OCI-LY7 (cell line): ENCODE measurements around the gene FAM76B. TPM values are rescaled to one million over a fixed set of nuclear protein-coding genes. Genes with fewer than 3 reads are reported as not detected.

Source experiments
- BruUV-seq: library from RNA; stranded (reverse); fragments of 400-500 nt; replicated peaks from 2 replicates; lab custom pipeline; 2021; lab: Mats Ljungman, UMichigan
- CTCF ChIA-PET: fragments of 300-600 bp; sonication (Branson Sonifier 250); formaldehyde crosslinking; loops from one replicate; lab custom pipeline; 2022; ENCODE audit warnings: antibody characterized with exemption; ENCODE audit not compliant: unreplicated experiment; lab: Charles Lee
- POLR2A ChIA-PET: fragments of 300-600 bp; sonication (Branson Sonifier 250); formaldehyde crosslinking; loops from one replicate; lab custom pipeline; 2022; ENCODE audit warnings: antibody characterized with exemption; lab: Charles Lee
- DNase-seq: peaks from one replicate; pipeline ENCODE4 v3.0.0-alpha.2; 2015; ENCODE audit warnings: low spot score
- H2AFZ ChIP-seq: fragments of 200-600 bp; sonication (generic), shearing (Covaris generic); 2 replicates; pipeline ENCODE4 v1.6.1; 2014; ENCODE audit warnings: mild to moderate bottlenecking, antibody characterized with exemption, low read length, moderate library complexity
- H3K27ac ChIP-seq: fragments of 200-600 bp; sonication (generic); 2 replicates; pipeline ENCODE4 v1.5.1; 2014; ENCODE audit warnings: mixed run types, low read depth, mild to moderate bottlenecking, moderate library complexity, low read length, inconsistent platforms; ENCODE audit not compliant: poor library complexity, severe bottlenecking
- H3K36me3 ChIP-seq: fragments of 200-600 bp; sonication (generic); 2 replicates; pipeline ENCODE4 v1.6.1; 2014; ENCODE audit warnings: mild to moderate bottlenecking, antibody characterized with exemption, low read length, moderate library complexity, mixed read lengths; ENCODE audit not compliant: insufficient read depth
- H3K4me1 ChIP-seq: fragments of 200-600 bp; sonication (generic); 2 replicates; pipeline ENCODE4 v1.5.1; 2014; ENCODE audit warnings: mild to moderate bottlenecking, low read length; ENCODE audit not compliant: insufficient read depth, poor library complexity, severe bottlenecking
- H3K4me2 ChIP-seq: fragments of 200-600 bp; sonication (generic); 2 replicates; pipeline ENCODE4 v1.6.1; 2014; ENCODE audit warnings: mild to moderate bottlenecking, low read length
- H3K4me3 ChIP-seq: fragments of 200-600 bp; sonication (generic); 2 replicates; pipeline ENCODE4 v1.5.1; 2014; ENCODE audit warnings: mild to moderate bottlenecking, low read depth, low read length; ENCODE audit not compliant: poor library complexity, severe bottlenecking
- H3K79me2 ChIP-seq: fragments of 200-600 bp; sonication (generic); 2 replicates; pipeline ENCODE4 v1.6.1; 2016; ENCODE audit warnings: low read depth, mild to moderate bottlenecking, low read length, moderate library complexity, mixed read lengths; ENCODE audit not compliant: insufficient read depth
- H3K9me2 ChIP-seq: fragments of 200-600 bp; sonication (generic); 2 replicates; pipeline ENCODE4 v1.6.1; 2016; ENCODE audit warnings: mild to moderate bottlenecking, low read length, mixed read lengths; ENCODE audit not compliant: insufficient read depth
- H3K9me3 ChIP-seq: fragments of 200-600 bp; sonication (generic); 2 replicates; pipeline ENCODE4 v1.6.1; 2014; ENCODE audit warnings: mild to moderate bottlenecking, mixed run types, low read length, mixed read lengths
- H4K20me1 ChIP-seq: fragments of 200-600 bp; sonication (generic); 2 replicates; pipeline ENCODE4 v1.6.1; 2014; ENCODE audit warnings: mild to moderate bottlenecking, antibody characterized with exemption, low read length, moderate library complexity, mixed read lengths; ENCODE audit not compliant: insufficient read depth
- CTCF ChIP-seq: fragments of 200-600 bp; sonication (generic); conservative IDR thresholded peaks from 2 replicates; pipeline ENCODE4 v1.5.1; 2014; ENCODE audit warnings: mild to moderate bottlenecking, antibody characterized with exemption, low read length, moderate library complexity, mixed read lengths
- EZH2phosphoT487 ChIP-seq: fragments of 200-600 bp; sonication (generic); IDR thresholded peaks from 2 replicates; pipeline ENCODE4 v1.6.1; 2018; ENCODE audit warnings: low read depth, borderline replicate concordance, mild to moderate bottlenecking, mixed run types, antibody characterized with exemption, low read length, moderate library complexity, mixed read lengths
- intact Hi-C: fragments of 100-400 bp; cut with micrococcal nuclease; formaldehyde crosslinking; loops from one replicate; pipeline ENCODE4 v1.10.0; 2022; ENCODE audit not compliant: unreplicated experiment
- total RNA-seq, 2 experiments: library from RNA; depleted of rRNA in 1 of 2; stranded (reverse); fragments of >200 nt in 1 of 2; shearing (Covaris generic) in 1 of 2; gene quantifications; 2 replicates each; pipeline ENCODE4 v1.2.3, GENCODE V29; 2014 to 2022

Gene FAM76B
- total RNA-seq, 2 experiments from 2014 or later: 40.9 to 53.7 TPM

- no peak overlapping the region for H3K27ac ChIP-seq
- TF ChIP-seq CTCF (no peak), EZH2phosphoT487 (no peak)
- H2AFZ ChIP-seq: no peak overlapping the region
- no peaks in the 10 kb centered on the region for H4K20me1 ChIP-seq
- CTCF ChIA-PET: no interaction called here
- no peaks in the 10 kb centered on the region for H3K4me1 ChIP-seq
- DNase-seq: no peak
- intact Hi-C loops: no loop called here
- H3K9me2 ChIP-seq: no peaks in the 10 kb centered on the region
- no TSS peak for BruUV-seq
- no peaks in the 10 kb centered on the region for H3K9me3 ChIP-seq
- no peak overlapping the region for H3K4me3 ChIP-seq
- H3K79me2 ChIP-seq: peaks cover 25% of the 10 kb centered on the region
- H3K36me3 ChIP-seq: peaks cover 64% of the 10 kb centered on the region
- POLR2A ChIA-PET: interaction anchor here (2.7 kb wide), 1 partner anchor 9 kb away, joined by 7 read pairs; no protein-coding TSS in a partner anchor
- H3K4me2 ChIP-seq: no peak overlapping the region
Measured at GRCh38 chr11:95800438-95800837, 10.9 kb upstream of the FAM76B start.

GRCh38 chr11:95799546-95799945 lies 10.0 kb upstream of the FAM76B start:
- Histone ChIP-seq H3K79me2 (peaks cover 34% of the 10 kb centered on the region), H3K4me3 (no peak overlapping the region), H2AFZ (no peak overlapping the region), H3K9me2 (no peaks in the 10 kb centered on the region), H3K4me2 (no peak overlapping the region), H4K20me1 (peaks cover 7% of the 10 kb centered on the region; the same call in 1 of the 2 replicates), H3K36me3 (peaks cover 56% of the 10 kb centered on the region), H3K27ac (no peak overlapping the region), H3K4me1 (no peaks in the 10 kb centered on the region), H3K9me3 (no peaks in the 10 kb centered on the region)
- CTCF ChIA-PET: no interaction called here
- intact Hi-C loops: loop anchor here (10.0 kb wide), 2 partner anchors 415 to 445 kb away; no protein-coding TSS in a partner anchor
- DNase-seq: no peak
- POLR2A ChIA-PET: interaction anchor here (0.7 to 1.0 kb wide), 2 partner anchors 10 to 19 kb away, joined by 3 to 4 read pairs; partner anchors contain the start of gene FAM76B
- no TSS peak for BruUV-seq
- TF ChIP-seq CTCF (no peak), EZH2phosphoT487 (no peak)

- intact Hi-C loops: loop anchor here (10.0 kb wide), 2 partner anchors 418 to 448 kb away; no protein-coding TSS in a partner anchor
- Histone ChIP-seq H3K9me3 (no peaks in the 10 kb centered on the region), H3K4me1 (peaks cover 14% of the 10 kb centered on the region), H3K36me3 (peaks cover 34% of the 10 kb centered on the region), H3K27ac (no peak overlapping the region), H3K79me2 (peaks cover 65% of the 10 kb centered on the region), H2AFZ (no peak overlapping the region), H3K4me2 (no peak overlapping the region), H3K4me3 (no peak overlapping the region), H3K9me2 (no peaks in the 10 kb centered on the region), H4K20me1 (peaks cover 23% of the 10 kb centered on the region)
- ChIA-PET CTCF (no interaction called here), POLR2A (no interaction called here)
- TF ChIP-seq CTCF: no peak
- no peak for DNase-seq
- no TSS peak for BruUV-seq
Measured at GRCh38 chr11:95796501-95796900, 6.9 kb upstream of the FAM76B start.
